ENCODE results near the gene RBMS1. TPM values are rescaled to one million over a fixed set of nuclear protein-coding genes. Genes with fewer than 3 reads are reported as not detected.

RBMS1 gene
- total RNA-seq, 1 experiment from 2014 or later, result 91.9 TPM

- no peak overlapping the region for H3K4me3 ChIP-seq (ENCODE audit: low read depth, low read length)
- H3K4me1 ChIP-seq, result peaks cover 21% of the 10 kb centered on the region
- no peak for TF ChIP-seq CTCF (IDR thresholded peaks at IDR 0.05; ENCODE audit: insufficient read depth in 1 of 2, low read depth in 1 of 2, low read length in 1 of 2, severe bottlenecking in 1 of 2, unreplicated experiment in 1 of 2)
- no peaks in the 10 kb centered on the region for H3K9me3 ChIP-seq
- Mint-ChIP-seq H3K4me1 (ENCODE audit: low read depth, unreplicated experiment) (peaks cover 34% of the 10 kb centered on the region), H3K4me3 (ENCODE audit: unreplicated experiment) (no peak overlapping the region), H3K27ac (ENCODE audit: unreplicated experiment) (no peak overlapping the region), H3K9me3 (ENCODE audit: unreplicated experiment) (no peaks in the 10 kb centered on the region), H3K36me3 (ENCODE audit: insufficient read depth, unreplicated experiment) (peaks cover 30% of the 10 kb centered on the region), H3K27me3 (ENCODE audit: insufficient read depth, unreplicated experiment) (no peaks in the 10 kb centered on the region)
- no peak for DNase-seq
- no peaks in the 10 kb centered on the region for H3K36me3 ChIP-seq (ENCODE audit: control insufficient read depth, insufficient read depth, low read length)
- H3K27me3 ChIP-seq (replicated peaks; ENCODE audit: control insufficient read depth, insufficient read depth, low read length), result no peaks in the 10 kb centered on the region
- POLR2A ChIA-PET, result no interaction called here
- no TSS peak for BruUV-seq (replicated peaks)
- intact Hi-C loops (cut with micrococcal nuclease; ENCODE audit: unreplicated experiment), result no loop called here
- CTCF ChIA-PET, result no interaction called here
These were observed 131.1 kb downstream of the RBMS1 start for GRCh38 chr2:160362541-160362940.

- no TSS peak for BruUV-seq (replicated peaks)
- no peaks in the 10 kb centered on the region for H3K9me3 ChIP-seq
- H3K27ac Mint-ChIP-seq (ENCODE audit: unreplicated experiment), result no peak overlapping the region
- ChIA-PET CTCF (no interaction called here), POLR2A (no interaction called here)
- H3K9me3 Mint-ChIP-seq (ENCODE audit: unreplicated experiment), result no peaks in the 10 kb centered on the region
- H3K4me3 ChIP-seq (ENCODE audit: low read depth, low read length), result no peak overlapping the region
- H3K36me3 ChIP-seq (ENCODE audit: control insufficient read depth, insufficient read depth, low read length), result no peaks in the 10 kb centered on the region
- DNase-seq, result no peak
- no peak overlapping the region for H3K4me3 Mint-ChIP-seq (ENCODE audit: unreplicated experiment)
- peaks cover 34% of the 10 kb centered on the region for H3K4me1 Mint-ChIP-seq (ENCODE audit: low read depth, unreplicated experiment)
- intact Hi-C loops (cut with micrococcal nuclease; ENCODE audit: unreplicated experiment), result no loop called here
- no peaks in the 10 kb centered on the region for H3K27me3 ChIP-seq (replicated peaks; ENCODE audit: control insufficient read depth, insufficient read depth, low read length)
- H3K4me1 ChIP-seq, result peaks cover 21% of the 10 kb centered on the region
- H3K27me3 Mint-ChIP-seq (ENCODE audit: insufficient read depth, unreplicated experiment), result no peaks in the 10 kb centered on the region
- TF ChIP-seq CTCF (IDR thresholded peaks at IDR 0.05; ENCODE audit: insufficient read depth in 1 of 2, low read depth in 1 of 2, low read length in 1 of 2, severe bottlenecking in 1 of 2, unreplicated experiment in 1 of 2), result no peak
- peaks cover 33% of the 10 kb centered on the region for H3K36me3 Mint-ChIP-seq (ENCODE audit: insufficient read depth, unreplicated experiment)
These were observed 131.6 kb downstream of the RBMS1 start for GRCh38 chr2:160362018-160362417.

- Histone ChIP-seq H3K9me3 (no peaks in the 10 kb centered on the region), H3K4me3 (ENCODE audit: low read depth, low read length) (no peak overlapping the region), H3K4me1 (peaks cover 14% of the 10 kb centered on the region), H3K27me3 (replicated peaks; ENCODE audit: control insufficient read depth, insufficient read depth, low read length) (no peaks in the 10 kb centered on the region), H3K36me3 (ENCODE audit: control insufficient read depth, insufficient read depth, low read length) (no peaks in the 10 kb centered on the region)
- no TSS peak for BruUV-seq (replicated peaks)
- TF ChIP-seq CTCF (IDR thresholded peaks at IDR 0.05; ENCODE audit: insufficient read depth in 1 of 2, low read depth in 1 of 2, low read length in 1 of 2, severe bottlenecking in 1 of 2, unreplicated experiment in 1 of 2), result no peak
- Mint-ChIP-seq H3K4me1 (ENCODE audit: low read depth, unreplicated experiment) (peaks cover 32% of the 10 kb centered on the region), H3K4me3 (ENCODE audit: unreplicated experiment) (no peak overlapping the region), H3K36me3 (ENCODE audit: insufficient read depth, unreplicated experiment) (peaks cover 26% of the 10 kb centered on the region), H3K9me3 (ENCODE audit: unreplicated experiment) (no peaks in the 10 kb centered on the region), H3K27me3 (ENCODE audit: insufficient read depth, unreplicated experiment) (no peaks in the 10 kb centered on the region), H3K27ac (ENCODE audit: unreplicated experiment) (no peak overlapping the region)
- CTCF ChIA-PET, result interaction anchor here (0.6 kb wide), 1 partner anchor 34 kb away, joined by 4 read pairs; no protein-coding TSS in a partner anchor
- no peak for DNase-seq
- POLR2A ChIA-PET, result no interaction called here
- intact Hi-C loops (cut with micrococcal nuclease; ENCODE audit: unreplicated experiment), result no loop called here
These were observed 133.4 kb downstream of the RBMS1 start for GRCh38 chr2:160360089-160360757.
